A549 treated with DMSO at 1 μM for 4 hours (cell line): Measurements from ENCODE around the gene WDR5. TPM values are rescaled to one million over a fixed set of nuclear protein-coding genes. Genes with fewer than 3 reads are reported as not detected.

Source experiments
- total RNA-seq: library from RNA; stranded (reverse); fragments of 200-300 nt; extraction: Qiagen RNA extraction; gene quantifications from 5 replicates; pipeline ENCODE4 v1.2.3, GENCODE V29; 2022; ENCODE audit warnings: low read depth

WDR5 gene
- 55.4 to 67.9 TPM (median 63.3 TPM) in 5 replicates for total RNA-seq

DNA sequence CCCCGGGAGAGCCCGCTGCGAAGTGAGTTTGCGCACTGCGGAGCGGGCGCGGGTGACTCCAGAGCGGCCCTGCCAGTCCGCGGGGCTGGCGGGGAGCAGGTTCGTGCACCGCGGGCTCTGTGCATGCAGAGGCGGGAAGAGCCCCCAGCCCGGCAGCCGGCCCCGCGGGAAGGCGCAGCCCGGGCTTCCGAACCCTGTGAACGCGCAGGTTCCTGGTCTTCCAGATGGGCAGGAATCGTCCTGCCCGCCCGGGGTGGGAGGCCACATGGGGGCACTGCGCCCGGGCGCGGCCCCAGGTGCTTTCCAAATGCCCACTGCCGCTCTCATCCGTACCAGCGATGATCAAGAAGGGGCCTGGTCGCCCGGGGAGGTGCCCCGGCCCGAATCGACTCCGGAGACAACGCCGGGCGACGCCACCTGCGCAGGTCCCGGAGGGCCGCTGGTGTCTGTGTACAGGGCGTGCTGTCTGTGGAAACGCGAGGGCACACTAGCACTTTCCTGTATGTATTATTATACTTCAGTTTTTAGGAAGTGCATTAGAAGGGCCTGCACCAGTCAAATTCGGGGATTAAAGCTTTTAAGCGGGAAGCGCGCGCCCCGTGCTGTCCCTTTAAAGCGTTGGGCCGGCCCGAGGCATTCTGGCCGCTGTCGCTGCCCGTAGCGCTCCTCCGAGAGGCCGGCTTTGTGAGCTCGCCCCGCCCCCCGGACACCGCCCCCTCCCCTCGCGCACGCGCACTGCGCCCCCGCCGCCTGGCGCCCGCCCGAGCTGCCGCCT is at the start of gene WDR5:
WDR5 (plus strand) TSS at position 740 of the 775 bp plus-strand sequence. CDS start 3,796 bp downstream, outside the sequence.

Other genes starting within 250 kb of the WDR5 start
- 37.8 to 48.7 TPM (median 43.1 TPM) in 5 replicates for gene VAV2, start 143.8 kb upstream of the WDR5 start, total RNA-seq
- 14.0 to 21.8 TPM (median 18.5 TPM) in 5 replicates for gene BRD3OS, start 110.6 kb upstream of the WDR5 start, total RNA-seq
- gene BRD3, start 68.1 kb upstream of the WDR5 start, total RNA-seq = 15.5 to 22.8 TPM (median 22.3 TPM) in 5 replicates
- gene RNU6ATAC, start 28.5 kb downstream of the WDR5 start, total RNA-seq = not detected in 5 replicates
- gene RXRA, start 190.4 kb downstream of the WDR5 start, total RNA-seq = 26.5 to 42.7 TPM (median 35.5 TPM) in 5 replicates